HG03175 (cell line): ENCODE results near the gene GDAP1L1.

Experiments
- ATAC-seq: cut with Tn5 transposase; IDR thresholded peaks from one replicate; pipeline ENCODE4 v1.9.1; 2021; ENCODE audit warnings: mild to moderate bottlenecking, moderate library complexity; ENCODE audit not compliant: unreplicated experiment

Gene GDAP1L1

DNA sequence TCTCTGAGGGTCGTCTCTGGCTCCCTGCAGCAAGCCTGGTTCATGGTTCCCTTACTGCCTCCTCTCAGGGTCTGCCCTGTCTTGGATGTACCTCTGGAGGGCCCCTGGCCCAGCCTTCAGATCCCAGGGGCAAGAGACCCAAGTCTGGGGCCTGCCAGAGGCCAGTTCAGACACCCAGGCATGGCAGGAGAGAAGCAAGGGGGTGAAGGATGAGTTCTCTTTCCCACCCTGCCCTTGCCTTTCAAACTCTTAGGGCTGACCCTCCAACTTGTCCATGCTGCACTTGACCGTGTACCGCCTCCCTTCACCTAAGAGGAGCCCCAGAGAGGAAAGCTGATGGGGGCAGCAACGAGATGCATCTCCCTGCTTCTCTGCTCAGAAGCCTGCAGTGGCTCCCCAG, 4.2 kb downstream of the GDAP1L1 start:
- no peak for ATAC-seq

DNA sequence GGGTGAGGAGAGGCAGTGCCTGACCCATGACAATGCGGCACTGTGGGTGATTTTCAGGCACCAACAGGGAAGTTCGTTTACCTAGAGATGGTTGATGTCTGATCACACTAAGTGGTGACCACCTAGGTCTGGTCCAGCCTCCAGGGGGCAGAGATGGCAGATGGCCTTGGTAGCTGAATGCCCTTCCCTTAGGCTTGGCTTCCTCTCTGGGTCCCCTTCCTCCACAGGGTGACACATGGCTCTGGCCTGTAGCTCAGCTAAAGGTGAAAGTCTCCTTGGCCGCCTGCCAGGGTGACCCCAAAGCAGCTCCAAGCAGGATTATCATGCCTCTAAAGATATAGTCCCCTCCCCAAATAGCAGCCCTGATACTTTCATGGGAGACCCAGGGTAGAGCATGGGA, 6.4 kb downstream of the GDAP1L1 start:
- no peak for ATAC-seq

DNA sequence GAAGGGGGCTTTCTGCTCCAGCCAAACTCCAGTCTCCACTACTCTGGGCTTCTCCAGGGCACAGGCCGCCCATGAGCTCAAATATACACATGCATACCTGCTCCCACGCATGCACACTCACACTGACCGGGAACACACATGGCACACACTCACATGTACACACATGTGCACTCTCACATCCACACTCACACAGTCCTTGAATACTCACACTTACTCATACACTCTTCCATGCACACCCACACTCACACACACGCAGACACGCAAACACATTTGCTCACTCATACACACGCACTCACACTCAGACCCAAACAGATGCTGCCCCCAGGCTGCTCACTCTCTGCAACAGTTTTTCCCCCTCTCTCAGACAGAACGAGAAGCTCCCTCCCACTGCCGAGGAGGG, 7.0 kb downstream of the GDAP1L1 start:
- no peak for ATAC-seq

DNA sequence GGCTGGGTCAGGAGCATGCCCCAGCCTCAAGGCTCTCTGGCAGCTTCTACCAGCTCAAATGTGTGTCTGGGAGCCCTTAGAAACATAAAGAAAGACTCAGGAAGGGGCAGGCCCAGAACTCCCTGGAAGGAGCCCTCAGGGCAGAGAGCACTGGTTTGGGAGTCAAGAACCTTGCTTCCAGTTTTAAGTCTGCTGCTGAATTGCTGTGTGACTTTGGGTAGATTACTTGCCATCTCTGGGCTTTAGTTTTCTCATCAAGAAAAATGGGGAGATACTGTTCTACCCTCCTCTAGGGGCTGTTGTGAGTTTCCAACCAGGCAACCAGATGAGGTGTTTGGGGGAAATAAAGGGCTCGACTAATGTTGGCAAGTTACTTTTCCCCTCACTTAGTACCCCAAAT, 8.8 kb downstream of the GDAP1L1 start:
- no peak for ATAC-seq

DNA sequence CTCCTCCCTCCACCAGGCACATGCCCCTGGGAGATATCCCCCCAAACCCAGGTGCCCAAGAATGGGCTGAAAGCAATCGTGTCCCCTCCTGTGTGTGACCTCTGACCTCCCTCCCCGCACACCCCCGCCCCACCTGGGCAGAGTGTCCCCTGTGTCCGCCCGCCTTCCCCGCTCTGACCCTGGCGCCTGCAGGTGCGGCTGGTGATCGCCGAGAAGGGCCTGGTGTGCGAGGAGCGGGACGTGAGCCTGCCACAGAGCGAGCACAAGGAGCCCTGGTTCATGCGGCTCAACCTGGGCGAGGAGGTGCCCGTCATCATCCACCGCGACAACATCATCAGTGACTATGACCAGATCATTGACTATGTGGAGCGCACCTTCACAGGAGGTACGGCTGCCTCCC, 9.9 kb downstream of the GDAP1L1 start:
- no peak for ATAC-seq

DNA sequence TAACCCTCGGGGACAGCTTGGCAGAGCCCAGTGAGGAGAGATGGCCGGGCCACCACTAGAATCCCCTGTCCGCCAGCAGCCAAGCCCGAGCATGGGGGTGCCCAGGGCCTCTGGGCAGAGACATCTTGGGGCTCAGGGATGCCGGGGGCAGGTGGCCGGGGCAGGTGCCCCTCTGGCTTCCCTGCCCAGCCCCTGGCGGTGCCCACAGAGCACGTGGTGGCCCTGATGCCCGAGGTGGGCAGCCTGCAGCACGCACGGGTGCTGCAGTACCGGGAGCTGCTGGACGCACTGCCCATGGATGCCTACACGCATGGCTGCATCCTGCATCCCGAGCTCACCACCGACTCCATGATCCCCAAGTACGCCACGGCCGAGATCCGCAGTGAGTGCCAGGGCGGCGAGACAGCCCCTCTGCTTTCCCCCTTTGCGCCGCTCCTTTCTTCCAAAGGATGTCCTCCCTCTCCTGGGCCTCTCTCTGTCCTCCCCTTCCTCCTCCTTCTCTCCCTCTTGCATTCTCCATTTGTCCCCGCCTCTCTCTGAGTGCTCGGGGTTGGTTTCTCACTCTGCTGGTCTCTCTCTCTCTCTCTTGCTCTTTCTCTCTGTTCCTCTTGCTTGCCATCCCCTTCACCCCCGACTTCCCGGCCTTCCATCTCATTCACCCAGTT, 11.2 kb downstream of the GDAP1L1 start:
- no peak for ATAC-seq

DNA sequence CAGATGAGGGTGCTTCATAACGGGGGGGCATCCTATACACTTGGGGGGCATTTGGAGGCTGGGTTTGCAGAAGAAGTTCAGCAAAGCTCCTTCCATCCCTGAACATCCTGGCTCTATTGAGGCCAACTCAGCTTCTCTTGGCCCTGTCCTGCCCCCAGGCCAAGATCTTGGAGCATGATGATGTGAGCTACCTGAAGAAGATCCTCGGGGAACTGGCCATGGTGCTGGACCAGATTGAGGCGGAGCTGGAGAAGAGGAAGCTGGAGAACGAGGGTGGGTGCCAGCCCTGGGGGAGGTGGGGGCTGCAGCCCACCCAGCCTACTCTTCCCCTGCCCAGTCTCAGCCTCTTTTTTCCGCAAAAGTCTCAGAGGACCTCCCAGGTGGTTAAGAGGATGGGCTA, 17.2 kb downstream of the GDAP1L1 start:
- no peak for ATAC-seq

DNA sequence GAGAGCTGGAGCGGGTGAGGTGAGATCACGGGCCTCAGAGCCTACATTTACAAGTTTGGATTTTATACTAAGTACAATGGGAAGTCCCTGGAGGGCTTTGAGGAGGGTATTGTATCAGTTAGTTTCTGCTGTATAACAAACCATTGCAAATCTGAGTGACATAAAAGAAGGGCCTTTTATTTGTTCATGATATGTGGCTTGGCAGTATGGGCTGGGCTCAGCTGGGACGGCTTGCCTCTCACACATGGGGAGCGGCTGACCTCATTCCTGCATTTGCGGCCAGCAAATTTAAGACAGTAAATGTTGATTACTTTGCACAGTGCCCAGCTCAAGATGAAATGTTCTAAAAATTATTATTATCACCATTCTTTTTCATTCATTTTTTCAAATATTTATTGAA, 21.7 kb downstream of the GDAP1L1 start:
- ATAC-seq = no peak

DNA sequence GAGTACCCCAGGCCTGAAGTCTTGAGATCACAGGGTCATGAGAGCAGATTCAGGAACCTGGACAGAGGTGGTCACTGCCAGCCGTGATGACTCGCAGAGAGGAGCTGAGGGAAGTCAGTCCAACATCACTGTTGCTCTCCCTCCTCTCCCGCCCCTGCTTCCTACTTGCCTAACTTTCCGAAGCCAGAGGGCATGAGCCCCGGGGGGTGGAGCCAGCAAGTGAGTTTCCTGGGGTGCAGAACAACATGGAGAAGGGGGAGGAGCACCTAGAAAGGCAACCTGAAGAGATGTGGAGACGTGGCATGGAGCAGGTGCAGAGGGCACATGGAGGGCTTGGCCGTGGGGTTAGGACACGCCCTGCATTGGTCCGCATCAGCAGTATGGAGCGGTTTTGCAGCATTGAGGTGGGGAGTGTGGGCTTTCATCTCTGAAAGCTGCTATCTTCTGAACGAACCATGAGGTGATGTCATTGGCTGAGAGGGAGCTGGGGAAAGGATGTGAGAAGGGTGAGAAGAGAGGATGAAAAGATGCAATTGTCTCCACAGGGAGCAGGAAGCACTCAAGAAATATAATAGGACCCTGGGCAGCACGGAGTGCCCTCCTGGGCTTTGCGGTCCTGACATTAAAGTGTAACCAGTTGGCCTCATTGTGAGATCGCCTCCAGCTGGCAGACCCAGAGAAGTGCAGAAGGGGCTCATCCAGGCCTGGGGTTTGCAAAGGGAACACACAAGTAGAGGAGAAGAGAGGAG, 25.0 kb downstream of the GDAP1L1 start:
- ATAC-seq = no peak

DNA sequence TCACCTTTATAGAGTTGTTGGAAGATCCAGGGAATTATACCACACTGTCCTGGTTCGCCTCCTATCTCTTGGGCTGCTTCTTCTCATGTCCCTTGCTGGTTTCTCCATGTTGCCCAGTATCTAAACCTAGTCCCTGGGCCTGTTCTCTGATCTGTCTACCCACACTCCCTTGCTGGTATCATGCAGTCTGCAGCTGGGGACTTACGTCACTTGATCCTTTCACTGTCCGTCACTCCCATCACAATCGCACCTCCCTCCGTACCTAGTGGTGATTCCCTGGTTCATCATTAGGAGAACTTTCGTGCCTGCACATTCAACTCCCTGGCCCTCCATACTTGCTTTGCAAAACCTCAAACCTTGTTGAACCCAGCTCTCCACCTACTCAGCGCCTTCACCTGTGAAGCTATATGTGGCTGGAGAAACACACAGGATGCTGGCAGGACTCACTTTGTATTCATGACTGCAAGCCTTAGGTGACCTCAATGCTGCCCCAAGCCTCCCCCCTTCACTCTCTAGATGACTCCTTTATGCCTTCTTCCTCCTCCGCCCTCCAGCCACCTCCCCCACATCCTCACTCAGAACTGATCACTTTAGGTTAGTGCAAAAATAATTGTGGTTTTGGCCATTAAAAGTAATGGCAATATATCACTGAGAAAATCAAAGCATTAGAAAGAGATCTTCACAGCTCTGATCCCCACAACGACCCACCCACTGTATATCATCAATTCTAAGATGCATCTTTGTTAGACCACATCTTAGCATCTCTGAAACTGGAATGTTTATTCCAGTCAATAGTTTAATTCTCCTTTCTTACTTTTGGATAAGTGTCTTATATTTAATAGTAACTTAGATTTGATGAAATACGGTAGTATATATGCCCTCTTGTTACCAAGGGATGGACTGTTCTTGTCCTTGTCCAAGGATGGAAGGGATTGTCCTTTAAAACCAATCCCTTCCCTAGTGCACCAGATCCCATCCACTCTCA, 26.4 kb downstream of the GDAP1L1 start:
- no peak for ATAC-seq

DNA sequence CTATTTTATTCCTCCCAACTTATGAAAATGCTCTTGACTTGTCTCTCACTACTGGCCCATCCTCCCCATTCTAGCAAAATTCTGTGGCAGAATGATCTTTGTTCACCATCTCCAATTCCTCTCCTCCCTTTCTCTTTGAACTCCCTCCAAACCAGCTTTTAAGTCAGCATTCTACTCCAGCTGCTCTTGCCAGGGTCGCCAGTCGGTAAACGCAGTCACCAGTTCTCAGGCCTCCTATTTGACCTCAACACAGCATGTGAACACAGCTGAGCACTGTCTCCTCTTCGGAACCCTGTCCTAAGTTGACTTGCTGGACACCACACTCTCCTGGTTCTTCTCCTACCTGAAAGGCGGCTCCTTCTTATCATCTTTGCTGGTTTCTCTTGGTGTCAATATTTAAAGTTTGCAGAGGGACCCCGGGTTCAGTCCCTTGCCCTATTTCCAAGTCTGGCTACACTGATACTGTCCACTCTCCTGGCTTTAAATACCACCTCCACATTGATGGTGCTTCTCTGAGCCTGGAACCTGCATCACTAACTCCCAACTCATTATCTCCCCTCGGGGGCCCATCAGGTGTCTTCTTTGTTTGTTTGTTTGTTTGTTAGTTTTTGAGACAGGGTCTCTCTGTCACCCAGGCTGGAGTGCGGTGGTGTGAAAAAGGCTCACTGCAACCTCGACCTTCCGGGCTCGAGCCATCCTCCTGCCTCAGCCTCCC, 27.4 kb downstream of the GDAP1L1 start:
- no peak for ATAC-seq

DNA sequence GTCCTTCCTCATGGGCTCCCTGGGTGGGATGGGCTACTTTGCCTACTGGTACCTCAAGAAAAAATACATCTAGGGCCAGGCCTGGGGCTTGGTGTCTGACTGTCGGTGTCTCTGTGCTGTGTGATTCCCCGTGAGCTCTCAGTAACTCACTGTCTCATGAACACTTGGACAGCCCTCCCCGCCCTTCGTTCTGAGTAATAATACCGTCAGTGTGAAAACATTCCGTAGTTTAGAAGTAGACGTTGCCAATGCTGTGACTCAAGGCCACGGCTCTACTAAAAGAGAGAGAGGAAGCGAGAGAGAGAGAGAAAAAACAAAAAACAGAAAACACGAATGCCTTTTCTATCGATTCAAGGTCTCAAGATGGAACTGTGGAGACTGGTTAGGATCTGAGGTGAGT, 32.1 kb downstream of the GDAP1L1 start:
- no peak for ATAC-seq

DNA sequence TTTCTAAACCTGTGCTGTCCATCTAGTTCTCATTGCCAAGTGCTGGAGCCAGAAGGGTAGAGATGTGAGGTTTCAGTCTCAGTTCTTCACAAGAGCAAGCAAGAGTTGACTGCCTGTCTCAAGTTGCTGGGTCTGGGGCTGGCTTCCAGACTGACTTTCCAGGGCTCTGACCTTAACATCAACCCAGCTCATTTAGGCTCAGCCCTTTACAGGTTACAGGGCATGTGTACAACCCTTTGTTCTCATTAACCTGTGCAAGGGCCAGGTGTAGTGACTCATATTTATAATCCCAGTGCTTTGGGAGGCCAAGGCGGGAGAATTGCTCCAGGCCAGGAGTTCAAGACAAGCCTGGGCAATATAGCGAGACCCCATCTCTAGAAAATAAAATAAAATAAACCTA, 33.3 kb downstream of the GDAP1L1 start:
- ATAC-seq = no peak

DNA sequence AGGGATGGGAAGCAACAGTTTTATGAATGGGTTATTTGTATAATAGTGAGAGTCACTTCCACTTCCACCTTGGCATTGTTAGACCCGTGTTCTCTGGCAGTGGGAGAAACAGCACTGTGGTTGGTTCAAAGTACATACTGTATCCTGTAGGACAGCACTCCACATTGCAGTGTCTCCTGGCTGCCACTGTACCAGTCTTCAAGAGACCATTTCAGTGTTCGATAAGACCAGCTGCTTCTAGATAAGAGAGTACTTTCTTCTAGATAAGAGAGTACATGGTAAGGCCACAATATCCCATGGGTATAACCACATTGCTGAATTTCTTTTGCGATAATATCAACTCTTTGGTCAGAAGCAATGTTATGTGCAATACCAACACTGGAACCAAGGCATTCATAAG, 35.1 kb downstream of the GDAP1L1 start:
- ATAC-seq = no peak

DNA sequence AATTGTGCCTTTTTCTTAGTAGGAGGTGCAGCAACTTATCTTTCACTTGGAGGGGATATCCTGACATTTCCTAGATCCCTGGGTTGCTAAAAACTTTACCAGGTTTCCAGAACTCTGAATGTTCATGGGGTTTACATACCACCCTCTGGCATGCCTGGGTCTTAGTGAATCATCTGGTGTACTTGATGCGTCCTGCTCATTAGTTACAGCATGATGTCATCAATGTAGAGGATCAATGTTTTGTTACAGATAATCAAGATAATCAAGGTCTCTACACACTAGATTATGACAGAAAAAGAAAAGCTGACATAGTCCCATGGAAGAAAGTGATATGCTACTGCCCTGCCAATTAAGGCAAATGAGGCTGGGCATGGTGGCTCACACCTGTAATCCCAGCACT, 36.9 kb downstream of the GDAP1L1 start:
- ATAC-seq = no peak

DNA sequence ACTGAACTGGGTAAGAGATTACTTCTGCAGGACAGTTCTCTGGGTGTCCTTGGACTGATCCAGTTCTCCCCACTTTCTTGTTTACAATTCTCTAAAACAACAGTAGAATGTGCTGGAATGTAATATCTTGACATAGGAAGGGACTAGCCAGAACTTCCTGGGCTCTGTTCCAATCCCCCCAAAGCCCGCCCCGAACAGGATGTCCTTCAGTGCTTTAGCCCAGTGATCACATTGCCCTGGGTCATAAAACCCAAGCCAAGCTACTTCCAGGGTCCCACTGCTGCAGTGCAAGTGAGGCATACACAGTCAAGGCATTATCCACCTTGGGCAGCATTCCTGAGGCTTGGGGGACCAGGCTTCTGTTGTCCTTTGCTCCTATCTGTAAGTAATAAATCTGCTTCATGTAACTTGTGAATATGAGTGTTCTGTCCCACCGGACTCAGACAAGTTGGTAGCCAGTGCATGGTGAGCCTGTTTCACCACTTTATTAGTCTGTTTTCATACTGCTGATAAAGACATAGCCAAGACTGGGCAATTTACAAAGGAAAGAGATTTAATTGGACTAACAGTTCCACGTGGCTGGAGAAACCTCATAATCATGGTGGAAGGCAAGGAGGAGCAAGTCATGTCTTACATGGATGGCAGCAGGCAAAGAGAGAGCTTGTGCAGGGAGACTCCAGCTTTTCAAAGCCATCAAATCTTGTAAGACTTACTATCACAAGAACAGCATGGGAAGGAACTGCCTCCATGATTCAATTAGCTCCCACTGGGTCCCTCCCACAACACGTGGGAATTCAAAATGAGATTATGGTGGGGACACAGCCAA, 40.4 kb downstream of the GDAP1L1 start:
- ATAC-seq = no peak

DNA sequence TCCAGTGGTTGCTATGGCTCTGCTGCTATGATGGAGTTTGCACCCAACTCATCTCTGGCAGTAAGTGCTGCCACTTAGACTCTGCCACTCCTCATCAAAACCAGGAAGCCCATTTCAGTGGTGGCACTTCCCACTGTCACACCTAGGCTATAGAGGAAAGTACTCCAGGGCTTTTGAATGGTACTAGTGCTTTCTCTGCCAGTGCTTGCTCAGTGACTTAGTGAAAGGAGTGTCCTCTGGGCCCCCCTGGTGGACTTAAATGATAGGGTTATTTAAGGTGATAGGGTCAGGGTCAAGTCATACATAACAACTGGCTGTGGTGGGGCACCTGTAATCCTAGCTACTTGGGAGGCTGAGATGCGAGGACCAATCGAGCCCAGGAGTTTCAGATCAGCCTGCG, 41.1 kb downstream of the GDAP1L1 start:
- no peak for ATAC-seq

DNA sequence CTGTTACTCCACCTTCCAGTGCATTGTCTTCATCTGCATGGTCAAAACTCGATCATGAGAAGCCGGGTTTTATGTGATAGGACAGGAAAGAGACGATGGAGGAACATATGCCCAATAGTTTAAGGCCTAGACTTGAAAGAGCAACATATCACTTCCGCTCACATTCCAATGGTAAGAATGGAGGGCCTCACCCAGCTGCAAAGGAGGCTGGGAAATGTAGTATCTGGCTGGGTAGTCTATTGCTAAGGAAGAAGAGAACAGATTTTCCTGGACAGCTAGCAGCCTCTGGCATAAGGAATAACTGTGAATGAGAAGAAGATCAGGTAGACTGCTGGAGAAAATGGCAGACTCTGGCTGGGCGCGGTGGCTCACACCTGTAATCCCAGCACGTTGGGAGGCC, 44.6 kb downstream of the GDAP1L1 start:
- no peak for ATAC-seq

DNA sequence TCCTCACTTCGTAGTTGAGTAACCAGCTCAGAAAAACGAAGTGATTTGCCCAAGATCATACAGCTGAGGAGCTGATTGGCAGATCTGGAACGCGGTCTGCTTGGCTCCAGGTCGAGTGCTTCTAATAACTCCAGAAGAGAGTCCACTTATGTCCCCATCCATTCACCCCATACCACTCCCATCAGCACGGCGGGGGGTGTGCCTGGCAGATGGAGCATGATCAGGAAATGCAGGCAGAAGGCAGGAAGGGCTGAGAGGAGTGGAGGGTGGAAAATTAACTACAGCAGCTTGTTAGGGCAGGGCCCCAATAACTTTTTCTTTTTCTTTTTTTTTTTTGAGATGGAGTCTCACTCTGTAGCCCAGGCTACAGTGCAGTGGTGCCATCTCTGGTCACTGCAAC, 48.9 kb downstream of the GDAP1L1 start:
- ATAC-seq = no peak

DNA sequence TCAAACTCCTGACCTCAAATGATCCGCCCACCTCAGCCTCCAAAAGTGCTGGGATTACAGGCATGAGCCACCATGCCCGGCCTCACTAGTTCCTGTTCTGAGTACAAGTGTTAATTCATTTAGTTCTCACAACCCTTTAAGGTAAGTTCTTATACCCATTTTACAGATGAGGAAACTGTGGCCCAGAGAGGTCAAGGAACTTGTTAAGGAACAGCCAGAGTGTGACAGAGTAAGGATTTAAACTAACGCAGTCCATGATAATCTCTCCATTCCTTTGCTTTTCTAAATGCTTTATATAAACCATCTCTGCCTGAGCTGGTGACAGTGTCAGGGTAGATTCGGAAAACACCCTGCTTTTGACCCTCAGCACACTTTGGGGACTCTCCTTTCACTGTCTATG, 50.6 kb downstream of the GDAP1L1 start:
- ATAC-seq = no peak
